Measurements from ENCODE around the gene ARHGEF28.

The ARHGEF28 gene

GRCh38 chr5:73822278-73822988 is 196.4 kb downstream of the ARHGEF28 start:
- DNase-seq, result no peak

GRCh38 chr5:73822989-73823339 is 197.0 kb downstream of the ARHGEF28 start:
- DNase-seq, result no peak

GRCh38 chr5:73823508-73823925 is 197.5 kb downstream of the ARHGEF28 start:
- no peak for DNase-seq

GRCh38 chr5:73825199-73825598 is 199.2 kb downstream of the ARHGEF28 start:
- DNase-seq, result no peak

- DNase-seq, result no peak
Measured at GRCh38 chr5:73825736-73826135, 199.7 kb downstream of the ARHGEF28 start.

GRCh38 chr5:73826301-73827105 is 200.5 kb downstream of the ARHGEF28 start:
- DNase-seq, result no peak

GRCh38 chr5:73827106-73827450 is 201.1 kb downstream of the ARHGEF28 start:
- DNase-seq, result no peak

GRCh38 chr5:73828465-73828864 is 202.5 kb downstream of the ARHGEF28 start:
- DNase-seq, result no peak

- DNase-seq, result no peak
Measured at GRCh38 chr5:73830646-73831045, 204.7 kb downstream of the ARHGEF28 start.

GRCh38 chr5:73831066-73831465 is 205.1 kb downstream of the ARHGEF28 start:
- DNase-seq, result no peak

GRCh38 chr5:73834693-73835092 is 208.7 kb downstream of the ARHGEF28 start:
- no peak for DNase-seq

- no peak for DNase-seq
Measured at GRCh38 chr5:73835726-73836125, 209.7 kb downstream of the ARHGEF28 start.

- DNase-seq, result no peak
Measured at GRCh38 chr5:73836607-73837006, 210.6 kb downstream of the ARHGEF28 start.

- DNase-seq, result no peak
Measured at GRCh38 chr5:73838901-73839300, 212.9 kb downstream of the ARHGEF28 start.

- no peak for DNase-seq
Measured at GRCh38 chr5:73841641-73842040, 215.6 kb downstream of the ARHGEF28 start.

GRCh38 chr5:73844165-73844564 is 218.2 kb downstream of the ARHGEF28 start:
- DNase-seq, result no peak

GRCh38 chr5:73851471-73852181 is 225.6 kb downstream of the ARHGEF28 start:
- DNase-seq, result no peak

- no peak for DNase-seq
Measured at GRCh38 chr5:73853091-73853490, 227.1 kb downstream of the ARHGEF28 start.

GRCh38 chr5:73856997-73857396 is 231.0 kb downstream of the ARHGEF28 start:
- no peak for DNase-seq

- DNase-seq, result no peak
Measured at GRCh38 chr5:73857446-73857845, 231.4 kb downstream of the ARHGEF28 start.

GRCh38 chr5:73858054-73858453 is 232.1 kb downstream of the ARHGEF28 start:
- no peak for DNase-seq

GRCh38 chr5:73858776-73859175 is 232.8 kb downstream of the ARHGEF28 start:
- DNase-seq, result no peak

- no peak for DNase-seq
Measured at GRCh38 chr5:73859696-73860095, 233.7 kb downstream of the ARHGEF28 start.

Measured in activated T-cell treated with anti-CD3 and anti-CD28 coated beads for 4 hours (primary cell).